Endothelial cell of umbilical vein (primary cell): ENCODE data around the gene RETREG2. TPM values are rescaled to one million over a fixed set of nuclear protein-coding genes. Genes with fewer than 3 reads are reported as not detected.

ENCODE experiments used
- BruUV-seq: library from RNA; stranded (reverse); fragments of 400-500 nt; replicated peaks from 2 replicates; lab custom pipeline; 2021; lab: Mats Ljungman, UMichigan
- CTCF ChIA-PET: fragments of 300-600, 350-600 bp; sonication (Branson Sonifier 250); formaldehyde crosslinking; loops from one replicate; lab custom pipeline; 2021; ENCODE audit warnings: antibody characterized with exemption, inconsistent platforms; lab: Charles Lee
- POLR2A ChIA-PET: fragments of 300-600, 350-600 bp; sonication (Branson Sonifier 250); formaldehyde crosslinking; loops from one replicate; lab custom pipeline; 2021; ENCODE audit warnings: antibody characterized with exemption, inconsistent platforms; lab: Charles Lee
- DNase-seq: peaks from one replicate; pipeline ENCODE4 v3.0.0-alpha.2; 2011; ENCODE audit warnings: low read depth, low spot score
- FAIRE-seq: peaks from 2 replicates; lab custom pipeline; 2011; peaks lifted over from hg19 to GRCh38; lab: Jason Lieb, UNC
- H2AFZ ChIP-seq: 2 replicates; pipeline ENCODE4 v1.6.0; 2012; ENCODE audit warnings: low read depth, low read length, control low read depth, inconsistent platforms
- H3K27ac ChIP-seq: 2 replicates; pipeline ENCODE4 v1.5.1; 2011; ENCODE audit warnings: low read depth, mild to moderate bottlenecking, control low read depth, low read length, moderate library complexity; ENCODE audit not compliant: insufficient read depth
- H3K27me3 ChIP-seq, 2 experiments: 2 replicates each; pipeline versions ENCODE4 v1.6.0 to v1.6.1; 2011; ENCODE audit warnings: low read length in 2 of 2, mixed read lengths in 1 of 2; ENCODE audit not compliant: control insufficient read depth in 2 of 2, insufficient read depth in 2 of 2
- H3K36me3 ChIP-seq, 2 experiments: 2 replicates in 1 of 2; 3 replicates in 1 of 2; pipeline ENCODE4 v1.5.1; 2011; ENCODE audit warnings: low read length in 2 of 2, mild to moderate bottlenecking in 1 of 2, moderate library complexity in 1 of 2; ENCODE audit not compliant: control insufficient read depth in 2 of 2, insufficient read depth in 2 of 2; ENCODE audit errors: extremely low read depth in 1 of 2
- H3K4me1 ChIP-seq: 3 replicates; pipeline ENCODE4 v1.5.1; 2011; ENCODE audit warnings: mild to moderate bottlenecking, low read length; ENCODE audit not compliant: control insufficient read depth, insufficient read depth; ENCODE audit errors: extremely low read depth
- H3K4me2 ChIP-seq: 2 replicates; pipeline ENCODE4 v1.6.1; 2011; ENCODE audit warnings: low read length, control low read depth, mixed read lengths; ENCODE audit not compliant: insufficient read depth
- H3K4me3 ChIP-seq, 3 experiments: fragments of 200-600 bp in 1 of 3; sonication (generic), shearing (Covaris generic) in 1 of 3; replicated peaks in 1 of 3; 2 replicates each; pipeline ENCODE4 v1.5.1; 2011 to 2016; ENCODE audit warnings: control low read depth in 3 of 3, low read length in 3 of 3, mild to moderate bottlenecking in 2 of 3, inconsistent platforms in 1 of 3, low read depth in 1 of 3, moderate library complexity in 1 of 3; ENCODE audit not compliant: insufficient read depth in 1 of 3
- H3K79me2 ChIP-seq: 2 replicates; pipeline ENCODE4 v1.6.0; 2012; ENCODE audit warnings: low read length, inconsistent platforms; ENCODE audit not compliant: control insufficient read depth, insufficient read depth
- H3K9ac ChIP-seq: replicated peaks from 2 replicates; pipeline ENCODE3; 2011; ENCODE audit warnings: low read length, control low read depth; ENCODE audit not compliant: insufficient read depth; ENCODE audit errors: extremely low read depth
- H3K9me1 ChIP-seq: replicated peaks from 3 replicates; pipeline ENCODE4 v1.6.0; 2011; ENCODE audit warnings: mild to moderate bottlenecking, low read length; ENCODE audit not compliant: control insufficient read depth, insufficient read depth; ENCODE audit errors: extremely low read depth
- H3K9me3 ChIP-seq: replicated peaks from 2 replicates; pipeline ENCODE4 v1.5.1; 2012; ENCODE audit warnings: low read length, inconsistent platforms; ENCODE audit not compliant: control insufficient read depth, insufficient read depth
- H4K20me1 ChIP-seq: replicated peaks from 2 replicates; pipeline ENCODE3; 2011; ENCODE audit warnings: mild to moderate bottlenecking, low read length; ENCODE audit not compliant: control insufficient read depth, insufficient read depth; ENCODE audit errors: extremely low read depth
- EZH2 ChIP-seq: IDR thresholded peaks from 2 replicates; pipeline ENCODE4 v1.6.1; 2012; ENCODE audit warnings: borderline replicate concordance, low read depth, mild to moderate bottlenecking, moderate library complexity, low read length, inconsistent platforms; ENCODE audit not compliant: severe bottlenecking
- FOS ChIP-seq: IDR thresholded peaks from 2 replicates; pipeline ENCODE4 v1.6.1; 2011; ENCODE audit warnings: mild to moderate bottlenecking, low read length, moderate library complexity, borderline replicate concordance; ENCODE audit not compliant: insufficient read depth
- GATA2 ChIP-seq: IDR thresholded peaks from 2 replicates; pipeline ENCODE4 v1.7.0; 2011; ENCODE audit warnings: low read depth, mild to moderate bottlenecking, moderate library complexity, mixed read lengths, low read length; ENCODE audit not compliant: insufficient read length, insufficient read depth
- JUN ChIP-seq: IDR thresholded peaks from 2 replicates; pipeline ENCODE4 v1.6.1; 2011; ENCODE audit warnings: borderline replicate concordance, low read depth; ENCODE audit not compliant: insufficient read length, insufficient read depth
- MYC ChIP-seq: IDR thresholded peaks from one replicate; pipeline ENCODE4 v1.6.1; 2011; ENCODE audit warnings: mild to moderate bottlenecking, low read depth, low read length
- POLR2A ChIP-seq: IDR thresholded peaks from 2 replicates; pipeline ENCODE4 v1.6.1; 2012; ENCODE audit warnings: low read depth, mild to moderate bottlenecking, control low read depth, low read length
- POLR2AphosphoS5 ChIP-seq: IDR thresholded peaks from 2 replicates; pipeline ENCODE4 v1.6.1; 2012; ENCODE audit warnings: low read depth, mild to moderate bottlenecking, control low read depth, low read length, moderate library complexity; ENCODE audit not compliant: insufficient read depth
- dilution Hi-C: fragments of 300-500 bp; cut with MboI; formaldehyde crosslinking; loops from one replicate; pipeline ENCODE4 v1.15.0; 2019; ENCODE audit warnings: low sequenced_read_pairs; ENCODE audit not compliant: extremely low pct_ligation_motif_present
- intact Hi-C: fragments of 100-400 bp; cut with micrococcal nuclease; formaldehyde crosslinking; loops from one replicate; pipeline ENCODE4 v1.10.0; 2022
- polyA plus RNA-seq, 4 experiments: library from polyadenylated mRNA; depleted of rRNA in 3 of 4; stranded (reverse) in 3 of 4; unstranded in 1 of 4; fragments of >200 nt; gene quantifications; 2 replicates each; pipeline versions ENCODE4 v1.2.1 to v1.2.3, GENCODE V29; 2011 to 2012; ENCODE audit warnings: missing spikeins in 1 of 4
- total RNA-seq: library from RNA; stranded (reverse); gene quantifications from 2 replicates; pipeline ENCODE4 v1.2.3, GENCODE V29; 2021
- TF ChIP-seq, protein P1 (sequence below): IDR thresholded peaks from 2 replicates; pipeline ENCODE4 v1.6.1; 2011; ENCODE audit not compliant: insufficient read depth, insufficient read length
- TF ChIP-seq, protein P2 (sequence below), 2 donors: IDR thresholded peaks; 1 replicate in 1 of 2; 2 replicates in 1 of 2; pipeline ENCODE4 v1.5.1; 2011; ENCODE audit warnings: low read length in 2 of 2, mild to moderate bottlenecking in 2 of 2, moderate library complexity in 2 of 2, control low read depth in 1 of 2, inconsistent platforms in 1 of 2, low read depth in 1 of 2; ENCODE audit not compliant: insufficient read depth in 1 of 2; ENCODE audit errors: extremely low read depth in 1 of 2

The RETREG2 gene
- total and polyA plus RNA-seq, 2 donors (not counting 3 experiments of a cell fraction or from before 2014, with no cell fraction given), result 59.5 to 76.1 TPM

DNA sequence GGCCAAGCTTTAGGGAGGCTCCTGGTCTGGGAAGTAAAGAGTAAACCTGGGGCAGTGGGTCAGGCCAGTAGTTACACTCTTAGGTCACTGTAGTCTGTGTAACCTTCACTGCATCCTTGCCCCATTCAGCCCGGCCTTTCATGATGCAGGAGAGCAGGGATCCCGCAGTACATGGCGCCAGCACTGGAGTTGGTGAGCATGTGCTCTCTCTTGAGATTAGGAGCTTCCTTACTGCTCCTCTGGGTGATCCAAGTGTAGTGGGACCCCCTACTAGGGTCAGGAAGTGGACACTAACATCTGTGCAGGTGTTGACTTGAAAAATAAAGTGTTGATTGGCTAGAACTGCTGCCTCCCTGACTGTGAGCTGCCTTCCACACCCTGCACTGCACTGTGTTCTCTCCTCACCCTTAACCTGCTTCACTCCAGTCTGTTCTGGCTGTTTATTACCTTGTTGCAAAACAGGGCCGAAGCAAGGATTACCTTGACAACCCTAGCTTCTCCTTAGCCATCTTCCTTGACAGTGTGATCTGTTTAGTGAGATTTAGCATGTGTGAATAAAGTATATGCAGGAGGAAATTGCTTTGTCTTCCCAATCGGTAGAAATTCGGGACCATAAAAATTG is 5.2 kb downstream of the RETREG2 start:
- no peak overlapping the region for H3K4me2 ChIP-seq
- no peak overlapping the region for H2AFZ ChIP-seq
- no peaks in the 10 kb centered on the region for H4K20me1 ChIP-seq
- H3K4me1 ChIP-seq, result peaks cover 10% of the 10 kb centered on the region
- H3K27ac ChIP-seq, result no peak overlapping the region
- dilution Hi-C loops (no loop called here), intact Hi-C loops (no loop called here)
- H3K9me3 ChIP-seq, result no peaks in the 10 kb centered on the region
- ChIA-PET POLR2A (no interaction called here), CTCF (interaction anchor here (0.7 kb wide), 2 partner anchors 12 to 203 kb away, joined by 3 read pairs; no protein-coding TSS in a partner anchor)
- no peak overlapping the region for H3K4me3 ChIP-seq
- no peak for TF ChIP-seq GATA2
- TF ChIP-seq EZH2, result no peak
- no peak for TF ChIP-seq POLR2AphosphoS5
- no TSS peak for BruUV-seq
- no peak overlapping the region for H3K9ac ChIP-seq
- H3K79me2 ChIP-seq, result peaks cover 16% of the 10 kb centered on the region
- DNase-seq (no peak), FAIRE-seq (no peak)
- no peaks in the 10 kb centered on the region for H3K27me3 ChIP-seq
- peaks cover 15 to 39% of the 10 kb centered on the region in 2 experiments for H3K36me3 ChIP-seq
- no peaks in the 10 kb centered on the region for H3K9me1 ChIP-seq

DNA sequence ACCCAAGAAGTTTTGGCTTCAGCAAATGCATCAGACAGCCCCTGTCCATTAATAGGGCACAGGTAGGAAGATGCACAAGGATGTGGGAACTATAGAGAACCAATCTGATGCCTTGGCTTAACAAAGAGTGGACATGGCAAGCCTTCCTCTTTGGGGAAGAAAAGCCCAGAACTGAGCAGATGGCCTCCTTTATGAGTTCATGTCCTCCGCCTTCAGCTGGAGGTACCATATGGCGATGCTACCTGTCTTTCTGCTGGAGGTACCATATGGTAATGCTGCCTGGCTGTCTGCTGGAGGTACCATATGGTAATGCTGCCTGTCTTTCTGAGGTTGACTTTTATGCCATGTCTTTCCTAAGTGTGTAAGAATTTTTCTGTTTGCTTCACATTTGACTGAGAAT is 6.0 kb downstream of the RETREG2 start:
- H3K4me1 ChIP-seq, result peaks cover 4% of the 10 kb centered on the region
- dilution Hi-C loops, result no loop called here
- no TSS peak for BruUV-seq
- no peak overlapping the region for H3K9ac ChIP-seq
- ChIA-PET POLR2A (no interaction called here), CTCF (interaction anchor here (0.7 kb wide), 1 partner anchor 204 kb away, joined by 3 read pairs; no protein-coding TSS in a partner anchor)
- H3K27ac ChIP-seq, result no peak overlapping the region
- TF ChIP-seq FOS (no peak), MYC (no peak), JUN (no peak), POLR2A (no peak), GATA2 (no peak), POLR2AphosphoS5 (no peak), EZH2 (no peak)
- TF ChIP-seq, protein P1, sequence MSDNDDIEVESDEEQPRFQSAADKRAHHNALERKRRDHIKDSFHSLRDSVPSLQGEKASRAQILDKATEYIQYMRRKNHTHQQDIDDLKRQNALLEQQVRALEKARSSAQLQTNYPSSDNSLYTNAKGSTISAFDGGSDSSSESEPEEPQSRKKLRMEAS, result no peak
- TF ChIP-seq, protein P2, sequence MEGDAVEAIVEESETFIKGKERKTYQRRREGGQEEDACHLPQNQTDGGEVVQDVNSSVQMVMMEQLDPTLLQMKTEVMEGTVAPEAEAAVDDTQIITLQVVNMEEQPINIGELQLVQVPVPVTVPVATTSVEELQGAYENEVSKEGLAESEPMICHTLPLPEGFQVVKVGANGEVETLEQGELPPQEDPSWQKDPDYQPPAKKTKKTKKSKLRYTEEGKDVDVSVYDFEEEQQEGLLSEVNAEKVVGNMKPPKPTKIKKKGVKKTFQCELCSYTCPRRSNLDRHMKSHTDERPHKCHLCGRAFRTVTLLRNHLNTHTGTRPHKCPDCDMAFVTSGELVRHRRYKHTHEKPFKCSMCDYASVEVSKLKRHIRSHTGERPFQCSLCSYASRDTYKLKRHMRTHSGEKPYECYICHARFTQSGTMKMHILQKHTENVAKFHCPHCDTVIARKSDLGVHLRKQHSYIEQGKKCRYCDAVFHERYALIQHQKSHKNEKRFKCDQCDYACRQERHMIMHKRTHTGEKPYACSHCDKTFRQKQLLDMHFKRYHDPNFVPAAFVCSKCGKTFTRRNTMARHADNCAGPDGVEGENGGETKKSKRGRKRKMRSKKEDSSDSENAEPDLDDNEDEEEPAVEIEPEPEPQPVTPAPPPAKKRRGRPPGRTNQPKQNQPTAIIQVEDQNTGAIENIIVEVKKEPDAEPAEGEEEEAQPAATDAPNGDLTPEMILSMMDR (IDR thresholded peaks at IDR 0.05; ENCODE audit: extremely low read depth in 1 of 2, insufficient read depth in 1 of 2, low read depth in 1 of 2, low read length in 2 of 2), result no peak
- H2AFZ ChIP-seq, result no peak overlapping the region
- peaks cover 9% of the 10 kb centered on the region for H3K79me2 ChIP-seq
- no peaks in the 10 kb centered on the region for H3K9me1 ChIP-seq
- H3K4me2 ChIP-seq, result no peak overlapping the region
- H4K20me1 ChIP-seq, result no peaks in the 10 kb centered on the region
- no peaks in the 10 kb centered on the region for H3K27me3 ChIP-seq
- intact Hi-C loops, result no loop called here
- H3K36me3 ChIP-seq, result peaks cover 15 to 39% of the 10 kb centered on the region in 2 experiments
- no peak overlapping the region for H3K4me3 ChIP-seq
- DNase-seq (no peak), FAIRE-seq (no peak)
- no peaks in the 10 kb centered on the region for H3K9me3 ChIP-seq
